Fibroblast of lung (primary cell): ENCODE data around the gene SURF1. TPM values are rescaled to one million over a fixed set of nuclear protein-coding genes. Genes with fewer than 3 reads are reported as not detected.
A peak's percentile ranks its signal among the peaks of the same experiment; 100 is the strongest.
"Not testable (repeated sequence)": the region's sequence is repeated elsewhere in the genome, so short reads cannot be mapped to it uniquely, and the experiment has no call there.

ENCODE experiments used
- DNase-seq, 2 donors: peaks; one replicate each; pipeline versions ENCODE4 v3.0.0 to v3.0.0-alpha.2; 2010; ENCODE audit warnings: low read depth in 2 of 2
- H2AFZ ChIP-seq: 2 replicates; pipeline ENCODE4 v1.5.1; 2012; ENCODE audit warnings: low read length, control low read depth, inconsistent platforms
- H3K27ac ChIP-seq: 2 replicates; pipeline ENCODE4 v1.5.1; 2011; ENCODE audit warnings: low read length, control low read depth; ENCODE audit not compliant: insufficient read depth
- H3K27me3 ChIP-seq: 2 replicates; pipeline ENCODE4 v1.5.1; 2011; ENCODE audit warnings: mild to moderate bottlenecking, low read length; ENCODE audit not compliant: control insufficient read depth, insufficient read depth
- H3K36me3 ChIP-seq: 2 replicates; pipeline ENCODE4 v1.5.1; 2011; ENCODE audit warnings: low read length; ENCODE audit not compliant: control insufficient read depth, insufficient read depth
- H3K4me1 ChIP-seq: 2 replicates; pipeline ENCODE4 v1.5.1; 2011; ENCODE audit warnings: low read length; ENCODE audit not compliant: control insufficient read depth, insufficient read depth; ENCODE audit errors: extremely low read depth
- H3K4me2 ChIP-seq: 2 replicates; pipeline ENCODE4 v1.5.1; 2011; ENCODE audit warnings: low read length, control low read depth; ENCODE audit not compliant: insufficient read depth; ENCODE audit errors: extremely low read depth
- H3K4me3 ChIP-seq, 4 experiments: fragments of 200-600 bp in 1 of 4; sonication (generic) in 1 of 4; replicated peaks in 1 of 4; 2 replicates each; pipeline ENCODE4 v1.5.1; 2011 to 2016; ENCODE audit warnings: low read length in 4 of 4, low read depth in 3 of 4, mild to moderate bottlenecking in 3 of 4, control low read depth in 2 of 4, inconsistent platforms in 1 of 4, mixed read lengths in 1 of 4; ENCODE audit not compliant: insufficient read depth in 1 of 4; ENCODE audit errors: control extremely low read depth in 1 of 4
- H3K79me2 ChIP-seq: 2 replicates; pipeline ENCODE4 v1.5.1; 2012; ENCODE audit warnings: mild to moderate bottlenecking, low read length, inconsistent platforms; ENCODE audit not compliant: control insufficient read depth, insufficient read depth
- H3K9ac ChIP-seq: 2 replicates; pipeline ENCODE4 v1.5.1; 2011; ENCODE audit warnings: mild to moderate bottlenecking, low read length, control low read depth; ENCODE audit not compliant: insufficient read depth
- H3K9me3 ChIP-seq: 2 replicates; pipeline ENCODE4 v1.5.1; 2012; ENCODE audit warnings: low read depth, low read length; ENCODE audit not compliant: control insufficient read depth, insufficient read depth
- H4K20me1 ChIP-seq: 2 replicates; pipeline ENCODE4 v1.5.1; 2011; ENCODE audit warnings: low read length; ENCODE audit not compliant: control insufficient read depth, insufficient read depth; ENCODE audit errors: extremely low read depth
- EZH2 ChIP-seq: IDR thresholded peaks from 2 replicates; pipeline ENCODE4 v1.5.1; 2012; ENCODE audit warnings: low read length, control low read depth, mild to moderate bottlenecking; ENCODE audit errors: missing control alignments
- polyA plus RNA-seq, 2 donors: library from polyadenylated mRNA; depleted of rRNA in 1 of 2; stranded (reverse) in 1 of 2; unstranded in 1 of 2; fragments of >200 nt; gene quantifications; 2 replicates each; pipeline ENCODE4 v1.2.1, GENCODE V29; 2011 to 2012; ENCODE audit warnings: missing spikeins in 1 of 2
- total RNA-seq: library from RNA; depleted of rRNA; stranded (reverse); fragments of >200 nt; gene quantifications from 2 replicates; pipeline ENCODE4 v1.2.1, GENCODE V29; 2014
- TF ChIP-seq, protein P1 (sequence below), 2 donors: IDR thresholded peaks in 1 of 2; conservative IDR thresholded peaks in 1 of 2; 1 replicate in 1 of 2; 2 replicates in 1 of 2; pipeline ENCODE4 v1.5.1; 2011 to 2012; ENCODE audit warnings: low read length in 2 of 2, control low read depth in 1 of 2, inconsistent platforms in 1 of 2, low read depth in 1 of 2, mild to moderate bottlenecking in 1 of 2

SURF1 gene
- total and polyA plus RNA-seq, 2 donors (not counting 1 experiment from before 2014, with no cell fraction given), result 27.9 to 31.7 TPM

DNA sequence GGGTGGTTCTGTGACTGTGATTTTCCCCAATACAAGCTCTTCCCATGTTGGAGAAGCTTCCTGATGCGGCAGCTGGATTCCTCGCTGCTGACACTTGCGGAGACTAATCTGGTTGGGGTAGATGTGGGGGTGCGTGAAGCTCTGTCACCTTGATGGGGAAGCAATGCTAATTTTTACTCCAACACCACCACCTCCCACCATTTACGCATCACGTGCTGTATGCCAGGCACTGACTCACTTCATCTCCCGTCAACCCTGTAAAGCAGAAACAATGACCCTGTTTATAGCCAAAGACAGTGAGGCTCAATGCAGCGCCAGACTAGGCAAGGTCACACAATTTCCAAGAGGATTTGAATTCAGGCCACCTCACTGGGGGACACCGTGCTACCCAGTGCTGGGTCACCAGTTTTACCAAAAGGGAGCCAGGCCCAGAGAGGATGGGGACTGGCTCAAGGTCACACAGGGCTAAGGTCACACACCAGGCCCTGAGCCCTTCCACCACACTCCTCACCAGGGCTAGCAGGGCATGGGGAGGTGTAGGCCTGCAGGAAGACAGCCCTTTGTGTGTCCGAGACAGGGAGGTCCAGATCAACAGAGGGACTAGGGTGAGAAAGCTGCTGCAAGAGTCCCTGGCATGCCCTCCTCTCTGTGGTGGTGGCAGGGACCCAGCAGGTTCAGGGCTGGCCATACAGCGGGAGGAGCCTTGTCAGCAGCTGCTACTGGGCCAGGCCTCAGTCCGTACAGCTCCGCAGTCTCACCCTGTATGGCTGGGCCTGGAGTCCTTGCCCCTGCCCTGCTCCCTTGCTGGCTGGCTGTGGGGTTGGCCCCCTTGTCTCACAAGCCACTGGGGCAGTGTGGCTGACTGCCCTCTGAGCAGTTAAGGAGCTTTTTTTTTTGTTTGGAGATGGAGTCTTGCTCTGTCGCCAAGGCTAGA, 23.1 kb upstream of the SURF1 start:
- H3K27ac ChIP-seq, result no peak overlapping the region
- no peaks in the 10 kb centered on the region for H4K20me1 ChIP-seq
- no peak overlapping the region for H3K9ac ChIP-seq
- no peak overlapping the region for H3K4me3 ChIP-seq
- H3K27me3 ChIP-seq, result no peaks in the 10 kb centered on the region
- H2AFZ ChIP-seq, result no peak overlapping the region
- no peak for TF ChIP-seq EZH2
- TF ChIP-seq, protein P1, sequence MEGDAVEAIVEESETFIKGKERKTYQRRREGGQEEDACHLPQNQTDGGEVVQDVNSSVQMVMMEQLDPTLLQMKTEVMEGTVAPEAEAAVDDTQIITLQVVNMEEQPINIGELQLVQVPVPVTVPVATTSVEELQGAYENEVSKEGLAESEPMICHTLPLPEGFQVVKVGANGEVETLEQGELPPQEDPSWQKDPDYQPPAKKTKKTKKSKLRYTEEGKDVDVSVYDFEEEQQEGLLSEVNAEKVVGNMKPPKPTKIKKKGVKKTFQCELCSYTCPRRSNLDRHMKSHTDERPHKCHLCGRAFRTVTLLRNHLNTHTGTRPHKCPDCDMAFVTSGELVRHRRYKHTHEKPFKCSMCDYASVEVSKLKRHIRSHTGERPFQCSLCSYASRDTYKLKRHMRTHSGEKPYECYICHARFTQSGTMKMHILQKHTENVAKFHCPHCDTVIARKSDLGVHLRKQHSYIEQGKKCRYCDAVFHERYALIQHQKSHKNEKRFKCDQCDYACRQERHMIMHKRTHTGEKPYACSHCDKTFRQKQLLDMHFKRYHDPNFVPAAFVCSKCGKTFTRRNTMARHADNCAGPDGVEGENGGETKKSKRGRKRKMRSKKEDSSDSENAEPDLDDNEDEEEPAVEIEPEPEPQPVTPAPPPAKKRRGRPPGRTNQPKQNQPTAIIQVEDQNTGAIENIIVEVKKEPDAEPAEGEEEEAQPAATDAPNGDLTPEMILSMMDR (conservative IDR thresholded peaks at IDR 0.05 in 1 of 2, IDR thresholded peaks at IDR 0.05 in 1 of 2; ENCODE audit: low read depth in 1 of 2, low read length in 2 of 2), result no peak
- peaks cover 14% of the 10 kb centered on the region for H3K79me2 ChIP-seq
- no peaks in the 10 kb centered on the region for H3K36me3 ChIP-seq
- H3K4me1 ChIP-seq, result peaks cover 2% of the 10 kb centered on the region
- H3K4me2 ChIP-seq, result no peak overlapping the region
- H3K9me3 ChIP-seq, result no peaks in the 10 kb centered on the region
- no peak for DNase-seq

DNA sequence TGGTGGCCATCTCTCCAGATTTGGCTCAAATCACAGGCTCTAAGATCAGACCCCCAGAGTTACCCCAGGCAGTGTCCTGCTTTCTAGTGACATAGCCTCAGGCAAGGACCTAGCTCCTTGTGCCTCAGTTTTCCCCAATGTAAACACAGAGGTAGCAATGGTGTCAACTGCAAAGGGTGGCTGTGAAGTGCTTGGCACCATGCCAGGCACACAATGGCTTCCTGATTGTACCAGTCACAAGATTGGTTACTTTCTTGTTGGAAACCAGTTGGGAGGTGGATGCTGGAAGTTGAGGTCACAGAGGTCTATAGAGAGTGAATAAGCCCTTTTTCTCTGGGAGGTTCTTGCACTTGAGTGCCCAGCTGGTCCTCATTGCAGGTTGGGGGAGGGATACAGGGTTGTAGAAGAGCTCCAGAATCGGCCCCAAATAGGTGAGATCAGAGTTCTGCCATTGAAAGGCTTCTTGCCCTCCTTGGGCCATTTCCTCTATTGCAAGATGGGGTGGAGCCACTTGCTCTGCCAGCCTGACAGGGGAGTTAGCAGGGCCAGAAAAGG, 22.2 kb upstream of the SURF1 start:
- Histone ChIP-seq H3K9ac (no peak overlapping the region), H3K4me2 (no peak overlapping the region), H3K4me3 (no peak overlapping the region), H3K27me3 (no peaks in the 10 kb centered on the region), H3K36me3 (no peaks in the 10 kb centered on the region), H3K79me2 (peaks cover 23% of the 10 kb centered on the region), H3K4me1 (peaks cover 2% of the 10 kb centered on the region), H2AFZ (no peak overlapping the region), H3K27ac (no peak overlapping the region), H3K9me3 (no peaks in the 10 kb centered on the region), H4K20me1 (no peaks in the 10 kb centered on the region)
- DNase-seq, result no peak
- TF ChIP-seq, protein P1 (conservative IDR thresholded peaks at IDR 0.05 in 1 of 2, IDR thresholded peaks at IDR 0.05 in 1 of 2; ENCODE audit: low read depth in 1 of 2, low read length in 2 of 2), result no peak
- no peak for TF ChIP-seq EZH2

DNA sequence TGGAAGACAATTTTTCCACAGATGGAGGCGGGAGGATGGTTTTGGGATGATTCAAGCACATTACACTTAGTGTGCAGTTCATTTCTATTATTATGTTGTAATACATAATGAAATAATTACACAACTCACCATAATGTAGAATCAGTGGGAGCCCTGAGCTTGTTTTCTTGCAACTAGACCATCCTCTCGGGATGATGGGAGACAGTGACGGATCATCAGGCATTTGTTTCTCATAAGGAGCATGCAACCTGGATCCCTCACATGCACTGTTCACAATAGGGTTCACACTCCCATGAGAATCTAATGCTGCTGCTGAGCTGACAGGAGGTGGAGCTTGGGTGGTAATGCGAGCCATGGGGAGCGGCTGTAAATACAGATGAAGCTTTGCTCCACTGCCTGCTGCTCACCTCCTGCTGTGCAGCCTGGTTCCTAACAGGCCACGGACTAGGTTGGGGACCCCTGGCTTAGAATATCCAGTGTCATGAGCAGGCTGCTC, 21.5 kb upstream of the SURF1 start:
- Histone ChIP-seq H3K9ac (no peak overlapping the region), H3K27me3 (no peaks in the 10 kb centered on the region), H3K79me2 (peaks cover 30% of the 10 kb centered on the region), H3K4me3 (no peak overlapping the region), H3K9me3 (no peaks in the 10 kb centered on the region), H3K27ac (no peak overlapping the region), H2AFZ (no peak overlapping the region), H3K36me3 (peaks cover 4% of the 10 kb centered on the region), H4K20me1 (no peaks in the 10 kb centered on the region), H3K4me1 (peaks cover 2% of the 10 kb centered on the region), H3K4me2 (no peak overlapping the region)
- TF ChIP-seq, protein P1 (conservative IDR thresholded peaks at IDR 0.05 in 1 of 2, IDR thresholded peaks at IDR 0.05 in 1 of 2; ENCODE audit: low read depth in 1 of 2, low read length in 2 of 2), result no peak
- no peak for TF ChIP-seq EZH2
- DNase-seq, result no peak

DNA sequence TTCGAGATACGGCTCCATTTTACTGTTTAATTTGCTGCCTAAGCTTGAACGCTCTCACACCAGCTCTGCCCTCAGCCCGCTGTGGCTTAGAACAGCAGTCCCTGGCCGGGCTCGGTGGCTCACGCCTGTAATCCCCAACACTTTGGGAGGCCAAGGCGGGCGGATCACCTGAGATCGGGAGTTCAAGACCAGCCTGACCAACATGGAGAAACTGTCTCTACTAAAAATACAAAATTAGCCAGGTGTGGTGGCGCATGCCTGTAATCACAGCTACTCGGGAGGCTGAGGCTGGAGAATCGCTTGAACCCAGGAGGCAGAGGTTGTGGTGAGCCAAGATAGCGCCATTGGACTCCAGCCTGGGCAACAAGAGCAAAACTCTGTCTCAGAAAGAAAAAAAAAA, 21.0 kb upstream of the SURF1 start:
- not testable (repeated sequence) for H3K27me3 ChIP-seq, DNase-seq, H3K36me3 ChIP-seq, H3K4me1 ChIP-seq, H2AFZ ChIP-seq, H3K4me2 ChIP-seq, H3K9me3 ChIP-seq, H3K9ac ChIP-seq, H4K20me1 ChIP-seq, H3K27ac ChIP-seq
- Histone ChIP-seq H3K79me2 (peaks cover 35% of the 10 kb centered on the region), H3K4me3 (peak overlapping the region in 1 of 4 experiments; percentile 99)
